Measurements from ENCODE around the gene PSENEN.

Gene PSENEN

DNA sequence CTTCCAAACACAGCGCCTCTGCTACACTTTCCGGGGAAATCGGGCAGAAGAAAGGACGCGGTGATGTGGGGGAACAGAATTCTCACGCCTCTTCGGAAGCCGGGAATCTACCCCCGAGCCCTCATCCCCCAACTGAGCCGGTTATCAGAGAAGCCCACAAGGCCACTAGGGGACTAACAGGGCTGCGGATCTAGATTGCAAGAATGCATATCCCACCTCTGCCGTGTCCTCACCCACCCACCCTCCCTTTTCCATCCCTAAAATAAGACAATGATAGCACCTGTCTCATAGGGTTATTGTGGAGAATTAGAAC is 4.3 kb upstream of the PSENEN start:
- DNase-seq (ENCODE audit: low read depth) = no peak
- TF ChIP-seq, protein P1, sequence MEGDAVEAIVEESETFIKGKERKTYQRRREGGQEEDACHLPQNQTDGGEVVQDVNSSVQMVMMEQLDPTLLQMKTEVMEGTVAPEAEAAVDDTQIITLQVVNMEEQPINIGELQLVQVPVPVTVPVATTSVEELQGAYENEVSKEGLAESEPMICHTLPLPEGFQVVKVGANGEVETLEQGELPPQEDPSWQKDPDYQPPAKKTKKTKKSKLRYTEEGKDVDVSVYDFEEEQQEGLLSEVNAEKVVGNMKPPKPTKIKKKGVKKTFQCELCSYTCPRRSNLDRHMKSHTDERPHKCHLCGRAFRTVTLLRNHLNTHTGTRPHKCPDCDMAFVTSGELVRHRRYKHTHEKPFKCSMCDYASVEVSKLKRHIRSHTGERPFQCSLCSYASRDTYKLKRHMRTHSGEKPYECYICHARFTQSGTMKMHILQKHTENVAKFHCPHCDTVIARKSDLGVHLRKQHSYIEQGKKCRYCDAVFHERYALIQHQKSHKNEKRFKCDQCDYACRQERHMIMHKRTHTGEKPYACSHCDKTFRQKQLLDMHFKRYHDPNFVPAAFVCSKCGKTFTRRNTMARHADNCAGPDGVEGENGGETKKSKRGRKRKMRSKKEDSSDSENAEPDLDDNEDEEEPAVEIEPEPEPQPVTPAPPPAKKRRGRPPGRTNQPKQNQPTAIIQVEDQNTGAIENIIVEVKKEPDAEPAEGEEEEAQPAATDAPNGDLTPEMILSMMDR (conservative IDR thresholded peaks at IDR 0.05; ENCODE audit: low read length) = no peak
- H3K4me3 ChIP-seq (ENCODE audit: low read length) = peak overlapping the region; percentile 72

DNA sequence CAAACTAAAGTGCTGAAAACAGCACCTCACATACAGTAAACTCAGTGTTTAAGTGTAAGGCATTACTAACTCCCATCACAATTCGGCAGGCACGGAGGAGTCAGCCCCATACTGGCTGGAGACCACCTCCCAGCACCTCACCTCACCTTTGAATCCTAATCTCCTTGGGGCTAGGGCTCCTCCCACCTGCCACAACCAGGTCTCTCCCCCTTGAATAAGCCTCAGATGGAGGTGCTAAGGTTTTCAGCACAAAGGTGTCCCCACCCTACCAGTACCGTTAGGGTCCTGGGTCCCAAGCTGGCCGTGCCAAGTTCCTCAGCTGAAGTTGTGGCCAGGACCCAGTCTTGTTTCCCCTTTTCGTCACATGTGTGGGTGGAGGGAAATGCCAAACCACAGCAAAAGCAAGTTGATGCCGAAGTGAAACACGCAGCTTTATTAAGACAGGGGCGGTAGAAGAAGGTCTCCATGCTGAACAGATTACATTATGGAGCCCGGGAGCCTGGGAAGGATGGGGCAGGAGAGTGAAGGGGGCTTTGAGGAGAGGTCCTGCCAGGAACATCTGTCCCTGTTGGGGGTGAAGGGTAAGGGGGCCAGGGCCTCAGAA is 3.2 kb upstream of the PSENEN start, which contains the start of gene IGFLR1:
Gene IGFLR1, minus strand, starts transcription at position 332 of the 604 bp plus-strand sequence. CDS start 1,272 bp downstream, outside the sequence.
- H3K4me3 ChIP-seq (ENCODE audit: low read length) = no peak within 1 kb of the TSS
- no peak for DNase-seq (ENCODE audit: low read depth)
- TF ChIP-seq, protein P1 (conservative IDR thresholded peaks at IDR 0.05; ENCODE audit: low read length) = no peak

DNA sequence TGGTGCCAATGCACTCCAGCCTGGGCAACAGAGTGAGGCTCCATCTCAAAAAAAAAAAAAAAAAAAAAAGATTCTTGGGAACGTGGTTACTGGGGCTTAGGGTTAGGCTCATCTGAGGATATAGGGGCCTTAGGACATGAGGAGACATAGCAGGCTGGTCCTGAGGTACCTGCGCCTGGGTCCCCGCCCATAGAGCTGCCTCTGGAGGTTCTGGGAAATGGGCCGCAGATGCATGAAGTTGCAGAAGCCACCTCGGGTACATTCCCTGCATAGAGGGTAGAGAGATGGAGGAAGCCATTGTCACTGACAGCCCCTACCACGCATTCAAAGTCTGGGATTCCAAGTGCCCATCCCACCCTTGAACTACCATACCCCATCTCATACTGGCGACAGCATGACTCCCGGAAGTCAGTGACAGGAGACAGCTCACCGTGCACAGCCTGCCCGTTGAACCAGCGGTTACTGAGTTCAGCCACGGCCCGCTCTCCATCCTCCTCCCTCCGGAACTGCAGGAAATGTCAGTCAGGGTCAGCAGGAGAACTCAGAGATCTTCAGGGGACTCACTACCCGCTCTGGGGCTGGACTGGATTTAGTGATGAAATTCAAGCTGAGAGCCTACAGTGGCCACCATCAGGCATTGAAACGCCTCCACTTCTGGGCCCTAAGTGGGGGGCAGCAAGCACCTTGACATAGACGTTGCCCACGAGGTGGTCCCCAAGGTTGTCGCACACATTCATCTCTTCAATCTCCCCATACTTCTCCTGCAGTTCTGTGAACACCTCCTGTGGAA is 1.6 kb upstream of the PSENEN start:
- H3K4me3 ChIP-seq (ENCODE audit: low read length) = no peak overlapping the region
- DNase-seq (ENCODE audit: low read depth) = no peak
- TF ChIP-seq, protein P1 (conservative IDR thresholded peaks at IDR 0.05; ENCODE audit: low read length) = no peak

- peak; percentile 93 for DNase-seq (ENCODE audit: low read depth)
- TF ChIP-seq, protein P1 (conservative IDR thresholded peaks at IDR 0.05; ENCODE audit: low read length) = peak; percentile 52
- peak overlapping the region; percentile 89 for H3K4me3 ChIP-seq (ENCODE audit: low read length)
Measured at GRCh38 chr19:35744430-35745327, 772 bp upstream of the PSENEN start.

- TF ChIP-seq, protein P1 (conservative IDR thresholded peaks at IDR 0.05; ENCODE audit: low read length) = no peak
- DNase-seq (ENCODE audit: low read depth) = no peak
- H3K4me3 ChIP-seq (ENCODE audit: low read length) = peak overlapping the region; percentile 66
Measured at GRCh38 chr19:35746087-35746462, 624 bp downstream of the PSENEN start.

DNA sequence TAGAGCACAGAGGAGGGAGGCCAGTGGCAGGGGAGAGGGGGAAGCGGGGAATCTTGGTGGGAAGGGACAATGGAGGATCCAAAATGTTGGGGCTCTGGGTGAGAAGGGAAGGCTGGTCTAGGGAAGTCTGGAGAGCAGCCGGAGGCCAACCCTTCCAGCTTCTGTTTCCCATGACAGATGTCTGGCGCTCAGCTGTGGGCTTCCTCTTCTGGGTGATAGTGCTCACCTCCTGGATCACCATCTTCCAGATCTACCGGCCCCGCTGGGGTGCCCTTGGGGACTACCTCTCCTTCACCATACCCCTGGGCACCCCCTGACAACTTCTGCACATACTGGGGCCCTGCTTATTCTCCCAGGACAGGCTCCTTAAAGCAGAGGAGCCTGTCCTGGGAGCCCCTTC is 1.1 kb downstream of the PSENEN start:
- peak overlapping the region; percentile 66 for H3K4me3 ChIP-seq (ENCODE audit: low read length)
- no peak for DNase-seq (ENCODE audit: low read depth)
- TF ChIP-seq, protein P1 (conservative IDR thresholded peaks at IDR 0.05; ENCODE audit: low read length) = no peak

Measured in AG10803 (cell line).